Germinal center (tissue), 1 donor: Measurements from ENCODE around the gene PRSS3.
A peak's percentile ranks its signal among the peaks of the same experiment; 100 is the strongest.
"Not testable (repeated sequence)": the region's sequence is repeated elsewhere in the genome, so short reads cannot be mapped to it uniquely, and the experiment has no call there.

Experiments used
- DNase-seq: peaks from one replicate; pipeline ENCODE4 v3.0.0; 2012; ENCODE audit warnings: mixed read lengths, low spot score

PRSS3 gene

GRCh38 chr9:33817327-33818166 lies 22.2 kb downstream of the PRSS3 start:
- DNase-seq: peak; percentile 70

- peak; percentile 12 for DNase-seq
These were observed 22.9 kb downstream of the PRSS3 start for GRCh38 chr9:33818167-33818846.

GRCh38 chr9:33818847-33819500 lies 23.6 kb downstream of the PRSS3 start:
- DNase-seq: no peak

- no peak for DNase-seq
These were observed 24.9 kb downstream of the PRSS3 start for GRCh38 chr9:33820231-33820745.

- no peak for DNase-seq
These were observed 28.4 kb downstream of the PRSS3 start for GRCh38 chr9:33823801-33824200.

- DNase-seq: not testable (repeated sequence)
These were observed 31.9 kb downstream of the PRSS3 start for GRCh38 chr9:33827285-33827684.

- DNase-seq: not testable (repeated sequence)
These were observed 34.4 kb downstream of the PRSS3 start for GRCh38 chr9:33829641-33830230.

- no peak for DNase-seq
These were observed 40.4 kb downstream of the PRSS3 start for GRCh38 chr9:33835625-33836260.

GRCh38 chr9:33836261-33836660 lies 40.9 kb downstream of the PRSS3 start:
- DNase-seq: not testable (repeated sequence)

GRCh38 chr9:33837138-33837537 lies 41.8 kb downstream of the PRSS3 start:
- no peak for DNase-seq

- DNase-seq: no peak
These were observed 45.0 kb downstream of the PRSS3 start for GRCh38 chr9:33840381-33840780.

GRCh38 chr9:33843312-33843961 lies 48.1 kb downstream of the PRSS3 start:
- no peak for DNase-seq

GRCh38 chr9:33846231-33846630 lies 50.9 kb downstream of the PRSS3 start:
- no peak for DNase-seq

- DNase-seq: not testable (repeated sequence)
These were observed 52.5 kb downstream of the PRSS3 start for GRCh38 chr9:33847894-33848205.
